Measurements from ENCODE around the gene DEF6.

- TF ChIP-seq GATA3 (IDR thresholded peaks at IDR 0.05; ENCODE audit: low read depth, low read length) (no peak), GATA2 (IDR thresholded peaks at IDR 0.05; ENCODE audit: low read depth, low read length) (no peak)
These were observed 552 bp upstream of the DEF6 start for GRCh38 chr6:35296931-35297600.
